ENCODE data around the gene HIBADH. TPM values are rescaled to one million over a fixed set of nuclear protein-coding genes. Genes with fewer than 3 reads are reported as not detected.

Gene HIBADH
- polyA plus RNA-seq, 2 of the 4 experiments (the other 2 are of a cell fraction): 49.5 to 118 TPM

DNA sequence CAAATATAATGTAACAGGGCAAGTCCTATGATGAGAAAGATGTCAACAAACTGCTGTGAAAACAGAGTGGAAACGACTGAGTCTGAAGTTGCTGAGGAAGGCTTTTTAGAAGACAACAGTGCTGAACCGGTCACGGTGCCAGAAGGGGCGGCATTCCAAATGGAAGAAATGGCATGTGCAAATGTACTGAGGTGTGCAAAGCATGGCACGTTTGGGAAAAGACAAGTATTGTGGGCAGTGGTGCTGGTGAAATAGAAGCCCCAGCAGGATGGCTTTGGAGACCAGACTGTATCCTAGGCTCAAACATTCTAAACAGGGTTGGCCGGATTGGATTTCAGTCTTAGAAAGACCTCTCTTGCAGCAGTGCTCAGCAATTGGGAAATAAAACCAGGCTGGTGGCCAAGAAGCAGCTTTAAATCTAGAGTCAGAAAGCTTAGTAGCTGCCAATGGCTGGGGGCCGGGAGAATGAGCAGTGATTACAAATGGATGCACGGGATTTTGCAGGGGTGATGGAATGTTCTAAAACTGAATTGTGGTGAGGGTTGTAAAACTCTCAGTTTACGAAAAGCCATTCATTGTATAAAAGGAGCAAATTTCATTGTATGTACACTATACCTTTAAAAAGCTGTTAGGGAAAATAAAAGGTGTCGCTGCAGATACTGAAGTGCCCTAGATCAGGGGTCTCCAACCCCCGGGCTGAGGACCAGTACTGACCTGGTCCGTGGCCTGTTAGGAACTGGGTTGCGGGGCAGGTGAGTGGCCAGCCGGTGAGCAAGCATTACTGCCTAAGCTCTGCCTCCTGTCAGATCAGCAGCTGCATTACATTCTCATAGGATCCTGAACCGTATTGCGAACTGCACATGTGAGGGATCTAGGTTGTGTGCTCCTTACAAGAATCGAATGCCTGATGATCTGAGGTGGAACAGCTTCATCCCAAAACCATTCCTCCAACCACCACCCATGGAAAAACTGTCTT lies 141.6 kb downstream of the HIBADH start:
- ChIA-PET POLR2A (interaction anchor here (0.6 kb wide), 1 partner anchor 11 kb away, joined by 3 read pairs; no protein-coding TSS in a partner anchor), CTCF (no interaction called here)
- no peak for ATAC-seq
- Histone ChIP-seq H3K4me3 (no peak overlapping the region), H3K4me1 (no peaks in the 10 kb centered on the region), H3K9me3 (no peaks in the 10 kb centered on the region), H3K4me2 (no peak overlapping the region), H3K27ac (no peak overlapping the region)
- TF ChIP-seq TP53 (CRISPR knock-in tag; IDR thresholded peaks at IDR 0.05) (no peak), ELK1 (IDR thresholded peaks at IDR 0.05; ENCODE audit: low read depth, low read length) (no peak), HEYL (CRISPR knock-in tag; IDR thresholded peaks at IDR 0.05) (no peak), KDM5A (IDR thresholded peaks at IDR 0.05) (no peak), KDM1A (IDR thresholded peaks at IDR 0.05; ENCODE audit: low read depth) (no peak), HMGXB4 (CRISPR knock-in tag; IDR thresholded peaks at IDR 0.05; ENCODE audit: borderline replicate concordance) (no peak), PHF8 (IDR thresholded peaks at IDR 0.05; ENCODE audit: borderline replicate concordance, low read depth) (no peak), POLR2A (IDR thresholded peaks at IDR 0.05; ENCODE audit: low read length) (no peak), HOXA7 (CRISPR knock-in tag; IDR thresholded peaks at IDR 0.05) (no peak), RCOR1 (IDR thresholded peaks at IDR 0.05; ENCODE audit: low read depth, low read length) (no peak), CBX8 (IDR thresholded peaks at IDR 0.05) (no peak), SREBF2 (IDR thresholded peaks at IDR 0.05) (no peak), TFCP2L1 (CRISPR knock-in tag; IDR thresholded peaks at IDR 0.05) (no peak), EP300 (IDR thresholded peaks at IDR 0.05) (no peak)
- 88% methylated on average over 17 of the region's 17 CpGs for WGBS (ENCODE audit: missing lambda C conversion rate)
- DNase-seq (ENCODE audit: low read depth in 1 of 2, low spot score in 1 of 2): no peak
- FAIRE-seq: no peak

GRCh38 chr7:27519793-27520469 lies 142.8 kb downstream of the HIBADH start:
- Histone ChIP-seq H3K4me2 (no peak overlapping the region), H3K9me3 (no peaks in the 10 kb centered on the region), H3K4me1 (no peaks in the 10 kb centered on the region), H3K27ac (no peak overlapping the region), H3K4me3 (no peak overlapping the region)
- 93% methylated on average over 9 of the region's 9 CpGs for WGBS (ENCODE audit: missing lambda C conversion rate)
- CTCF ChIA-PET: interaction anchor here (0.6 to 1.1 kb wide), 2 partner anchors 10 to 18 kb away, joined by 3 read pairs; no protein-coding TSS in a partner anchor
- TF ChIP-seq HDAC2 (IDR thresholded peaks at IDR 0.05): no peak
- TF ChIP-seq, protein P1, sequence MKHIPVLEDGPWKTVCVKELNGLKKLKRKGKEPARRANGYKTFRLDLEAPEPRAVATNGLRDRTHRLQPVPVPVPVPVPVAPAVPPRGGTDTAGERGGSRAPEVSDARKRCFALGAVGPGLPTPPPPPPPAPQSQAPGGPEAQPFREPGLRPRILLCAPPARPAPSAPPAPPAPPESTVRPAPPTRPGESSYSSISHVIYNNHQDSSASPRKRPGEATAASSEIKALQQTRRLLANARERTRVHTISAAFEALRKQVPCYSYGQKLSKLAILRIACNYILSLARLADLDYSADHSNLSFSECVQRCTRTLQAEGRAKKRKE (CRISPR knock-in tag; IDR thresholded peaks at IDR 0.05; ENCODE audit: low read depth): no peak
- TF ChIP-seq NR3C1 (IDR thresholded peaks at IDR 0.05): no peak
- TF ChIP-seq HMGXB4 (CRISPR knock-in tag; IDR thresholded peaks at IDR 0.05; ENCODE audit: borderline replicate concordance): no peak
- TF ChIP-seq TFCP2L1 (CRISPR knock-in tag; IDR thresholded peaks at IDR 0.05): no peak
- TF ChIP-seq FOXS1 (CRISPR knock-in tag; IDR thresholded peaks at IDR 0.05): no peak
- TF ChIP-seq PHF8 (IDR thresholded peaks at IDR 0.05; ENCODE audit: borderline replicate concordance, low read depth): no peak
- TF ChIP-seq EP300 (IDR thresholded peaks at IDR 0.05): no peak
- TF ChIP-seq MAFK (IDR thresholded peaks at IDR 0.05; ENCODE audit: partially characterized antibody): no peak
- no peak for TF ChIP-seq ESRRA (IDR thresholded peaks at IDR 0.05; ENCODE audit: borderline replicate concordance, low read length)
- FAIRE-seq (no peak), ATAC-seq (no peak), DNase-seq (ENCODE audit: low read depth in 1 of 2, low spot score in 1 of 2) (no peak)
- POLR2A ChIA-PET: no interaction called here

Measured in A549 (cell line).